Measurements from ENCODE around the gene ARHGAP10.

- no peak for TF ChIP-seq POLR2A (IDR thresholded peaks at IDR 0.05; ENCODE audit: low read depth, low read length)
- no peak for TF ChIP-seq POLR2AphosphoS5 (IDR thresholded peaks at IDR 0.05; ENCODE audit: low read depth, low read length)
- TF ChIP-seq TAF1 (IDR thresholded peaks at IDR 0.05; ENCODE audit: low read depth, low read length): no peak
These were observed 330.5 kb downstream of the ARHGAP10 start for GRCh38 chr4:148062301-148062950.
